Naive thymus-derived CD8-positive, alpha-beta T cell (primary cell): ENCODE measurements around the gene ACP7. TPM values are rescaled to one million over a fixed set of nuclear protein-coding genes. Genes with fewer than 3 reads are reported as not detected.
"Not testable (repeated sequence)": the region's sequence is repeated elsewhere in the genome, so short reads cannot be mapped to it uniquely, and the experiment has no call there.

Experiments
- ATAC-seq, 2 donors: fragments of 150-1000 bp; cut with Tn5 transposase in 1 of 2; sonication (Bioruptor Pico), chemical (Tn5 transposase) in 1 of 2; 1 replicate in 1 of 2; 2 replicates in 1 of 2; pipeline ENCODE4 v1.10.0; 2021; ENCODE audit warnings: mild to moderate bottlenecking in 2 of 2, moderate library complexity in 2 of 2
- POLR2A ChIA-PET: fragments of 350-600 bp; sonication (Branson Sonifier 250); formaldehyde crosslinking; loops from one replicate; lab custom pipeline; 2021; ENCODE audit warnings: antibody characterized with exemption; lab: Charles Lee
- DNase-seq, 10 donors: peaks; one replicate each; pipeline versions ENCODE4 v3.0.0 to v3.0.0-alpha.2; 2020 to 2022
- H3K27ac Mint-ChIP-seq, 10 donors: one replicate each; pipeline ENCODE4 v1.8.0; 2020 to 2022; ENCODE audit warnings: mild to moderate bottlenecking in 10 of 10, mixed read lengths in 10 of 10, moderate library complexity in 4 of 10, inconsistent platforms in 1 of 10
- H3K27me3 Mint-ChIP-seq, 5 donors: one replicate each; pipeline ENCODE4 v1.8.0; 2021 to 2022; ENCODE audit warnings: mixed read lengths in 5 of 5
- H3K36me3 Mint-ChIP-seq, 3 donors: one replicate each; pipeline ENCODE4 v1.8.0; 2020 to 2022; ENCODE audit warnings: mixed read lengths in 3 of 3, mild to moderate bottlenecking in 2 of 3, inconsistent platforms in 1 of 3
- H3K4me1 Mint-ChIP-seq, 4 donors: one replicate each; pipeline ENCODE4 v1.8.0; 2021 to 2022; ENCODE audit warnings: mixed read lengths in 4 of 4
- H3K4me3 Mint-ChIP-seq, 10 donors: one replicate each; pipeline ENCODE4 v1.8.0; 2020 to 2022; ENCODE audit warnings: mild to moderate bottlenecking in 10 of 10, mixed read lengths in 10 of 10, moderate library complexity in 6 of 10, inconsistent platforms in 1 of 10
- H3K9me3 Mint-ChIP-seq, 9 donors: one replicate each; pipeline ENCODE4 v1.8.0; 2020 to 2022; ENCODE audit warnings: mixed read lengths in 9 of 9, mild to moderate bottlenecking in 3 of 9, inconsistent platforms in 1 of 9, moderate library complexity in 1 of 9
- polyA plus RNA-seq, 3 donors: library from polyadenylated mRNA; unstranded; fragments of 300-500 nt; fragmentation: Illumina TruSeq; gene quantifications; one replicate each; pipeline ENCODE4 v1.2.3, GENCODE V29; 2021
- total RNA-seq, 8 experiments: library from RNA in 2 of 8; stranded (reverse) in 2 of 8; gene quantifications; one replicate each; pipeline ENCODE4 v1.2.3 and lab custom pipeline; 2021 to 2026

The ACP7 gene
- total and polyA plus RNA-seq, 5 experiments from 2014 or later: not detected

DNA sequence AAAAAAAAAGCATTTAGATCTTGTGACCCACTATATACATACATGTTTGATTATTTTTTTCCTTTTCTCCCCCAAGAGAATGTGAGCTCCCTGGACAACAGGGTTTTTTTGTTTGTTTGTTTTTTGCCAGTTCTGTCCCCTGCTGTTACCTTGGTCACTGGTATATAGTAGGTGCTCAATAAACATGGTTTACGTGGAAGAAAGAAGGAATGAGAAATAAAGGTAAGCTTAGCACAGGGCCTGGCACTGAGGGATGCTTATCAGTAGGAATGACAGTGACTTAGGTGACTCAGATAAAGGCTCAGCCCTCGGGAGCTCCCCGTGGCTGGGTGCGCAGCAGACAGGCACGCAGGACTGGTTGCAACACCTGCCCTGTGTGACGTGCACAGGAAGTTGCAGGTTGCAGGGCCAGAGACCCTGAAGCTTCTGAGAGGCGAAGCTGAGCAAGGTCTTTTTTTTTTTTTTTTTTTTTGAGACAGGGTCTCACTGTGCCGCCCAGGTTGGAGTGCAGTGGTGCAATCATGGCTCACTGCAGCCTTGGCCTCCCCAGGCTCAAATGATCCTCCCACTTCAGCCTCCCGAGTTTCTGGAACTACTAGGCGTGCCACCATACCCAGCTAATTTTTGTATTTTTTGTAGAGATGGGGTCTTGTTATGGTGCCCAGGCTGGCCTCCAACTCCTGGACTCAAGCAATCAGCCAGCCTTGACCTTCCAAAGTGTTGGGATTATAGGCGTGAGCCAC is 31.1 kb downstream of the ACP7 start:
- H3K27me3 Mint-ChIP-seq: peaks cover 0 to 2% (median 0%) of the 10 kb centered on the region in 5 donors
- no peaks in the 10 kb centered on the region for H3K9me3 Mint-ChIP-seq
- ATAC-seq: no peak
- H3K4me1 Mint-ChIP-seq: peaks cover 2 to 7% (median 4%) of the 10 kb centered on the region in 4 donors
- no peaks in the 10 kb centered on the region for H3K36me3 Mint-ChIP-seq
- no peak overlapping the region for H3K4me3 Mint-ChIP-seq
- no peak for DNase-seq
- POLR2A ChIA-PET: interaction anchor here (0.6 to 0.7 kb wide), 3 partner anchors 31 to 326 kb away, joined by 3 to 7 read pairs (median 4); partner anchors contain the start of gene ACP7
- no peak overlapping the region for H3K27ac Mint-ChIP-seq

DNA sequence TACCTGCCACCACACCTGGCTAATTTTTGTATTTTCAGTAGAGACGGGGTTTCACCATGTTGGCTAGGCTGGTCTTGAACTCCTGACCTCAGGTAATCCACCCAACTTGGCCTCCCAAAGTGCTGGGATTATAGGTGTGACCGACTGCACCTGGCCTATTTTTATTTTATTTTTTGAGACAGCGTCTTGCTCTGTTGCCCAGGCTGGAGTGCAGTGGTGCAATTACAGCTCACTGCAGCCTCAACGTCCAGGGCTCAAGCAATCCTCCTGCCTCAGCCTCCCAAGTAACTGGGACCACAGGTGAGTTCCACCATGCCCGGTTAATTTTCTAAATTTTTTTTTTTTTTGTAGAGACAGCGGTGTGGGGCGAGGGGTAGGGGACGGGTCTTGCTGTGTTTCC is 32.9 kb downstream of the ACP7 start:
- POLR2A ChIA-PET, H3K9me3 Mint-ChIP-seq, DNase-seq, H3K36me3 Mint-ChIP-seq, H3K4me1 Mint-ChIP-seq, H3K27me3 Mint-ChIP-seq, H3K27ac Mint-ChIP-seq, ATAC-seq, H3K4me3 Mint-ChIP-seq: not testable (repeated sequence)

DNA sequence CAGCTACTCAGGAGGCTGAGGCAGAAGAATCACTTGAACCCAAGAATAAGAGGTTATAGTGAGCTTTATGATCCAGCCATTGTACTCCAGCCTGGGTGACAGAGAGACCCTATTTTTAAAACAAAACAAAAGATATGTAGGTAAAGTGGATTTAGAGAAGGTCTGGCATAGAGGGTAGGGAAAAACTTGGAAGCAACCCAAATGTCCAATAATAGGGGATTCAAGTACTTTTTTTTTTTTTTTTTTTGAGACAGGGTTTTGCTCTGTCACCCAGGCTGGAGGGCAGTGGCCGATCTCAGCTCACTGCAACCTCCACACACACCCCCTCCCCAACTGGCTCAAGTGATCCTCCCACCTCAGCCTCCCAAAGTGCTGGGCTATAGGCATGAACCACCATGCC is 35.7 kb downstream of the ACP7 start:
- DNase-seq (no peak), ATAC-seq (no peak)
- H3K27me3 Mint-ChIP-seq: peaks cover 0 to 4% (median 0%) of the 10 kb centered on the region in 5 donors
- no peak overlapping the region for H3K4me3 Mint-ChIP-seq
- no peaks in the 10 kb centered on the region for H3K36me3 Mint-ChIP-seq
- H3K4me1 Mint-ChIP-seq: peaks cover 7 to 18% (median 13%) of the 10 kb centered on the region in 4 donors
- H3K9me3 Mint-ChIP-seq: no peaks in the 10 kb centered on the region
- H3K27ac Mint-ChIP-seq: no peak overlapping the region
- POLR2A ChIA-PET: interaction anchor here (0.7 kb wide), 1 partner anchor 1210 kb away, joined by 4 read pairs; no protein-coding TSS in a partner anchor

DNA sequence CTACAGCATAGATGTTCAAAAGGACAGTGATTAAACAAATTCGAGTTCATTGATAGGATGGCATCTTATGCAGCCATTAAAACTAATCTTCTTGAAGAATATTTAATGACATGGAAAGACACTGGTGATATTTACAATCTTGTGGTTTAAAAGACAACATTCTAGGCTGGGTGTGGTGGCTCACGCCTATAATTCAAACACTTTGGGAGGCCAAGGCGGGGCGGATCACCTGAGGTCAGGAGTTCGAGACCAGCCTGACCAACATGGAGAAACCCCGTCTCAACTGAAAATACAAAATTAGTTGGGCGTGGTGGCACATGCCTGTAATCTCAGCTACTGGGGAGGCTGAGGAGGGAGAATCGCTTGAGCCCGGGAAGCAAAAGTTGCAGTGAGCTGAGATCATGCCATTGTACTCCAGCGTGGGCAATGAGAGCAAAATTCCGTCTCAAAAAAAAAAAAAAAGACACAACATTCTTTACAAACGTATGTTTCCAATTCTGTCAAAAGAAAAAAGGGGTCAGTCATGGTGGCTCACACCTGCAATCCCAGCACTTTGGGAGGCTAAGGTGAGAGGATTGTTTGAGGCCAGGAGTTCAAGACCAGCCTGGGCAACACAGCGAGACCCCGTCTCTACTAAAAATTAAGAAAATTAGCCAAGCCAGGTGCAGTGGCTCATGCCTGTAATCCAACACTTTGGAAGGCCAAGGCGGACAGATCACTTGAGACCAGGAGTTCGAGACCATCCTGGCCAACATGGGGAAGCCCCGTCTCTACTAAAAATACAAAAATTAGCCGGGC is 39.0 kb downstream of the ACP7 start:
- POLR2A ChIA-PET: interaction anchor here (0.6 to 2.0 kb wide), 4 partner anchors 12 to 213 kb away, joined by 3 to 12 read pairs (median 4); partner anchors contain the start of gene GMFG

DNA sequence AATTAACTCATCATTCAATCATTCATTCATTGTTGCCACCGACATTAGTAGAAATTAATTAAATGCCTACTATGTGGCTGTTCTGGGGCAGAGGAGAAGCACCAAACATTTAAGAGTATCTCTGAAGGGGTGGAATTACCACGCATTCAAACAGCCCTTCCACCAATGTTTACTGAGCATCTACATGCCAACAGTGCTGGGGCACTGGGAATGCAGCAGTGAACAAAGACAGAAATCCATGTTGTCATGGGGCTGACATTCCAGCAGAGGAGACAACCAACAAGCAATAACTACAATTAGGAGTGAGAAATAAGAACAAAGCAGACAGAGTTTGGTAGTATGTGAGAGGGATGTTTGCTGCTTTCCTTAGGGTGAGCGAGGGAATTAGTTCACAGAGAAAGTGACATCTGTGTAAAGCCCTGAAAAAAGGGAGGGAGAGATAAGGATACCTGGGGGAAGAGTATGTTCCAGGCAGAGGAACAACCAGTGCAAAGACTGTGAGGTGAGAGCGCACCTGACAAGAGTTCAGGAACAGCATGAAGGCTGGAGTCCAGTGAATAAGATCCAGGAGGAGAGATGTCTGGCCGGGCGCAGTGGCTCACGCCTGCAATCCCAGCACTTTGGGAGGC is 40.1 kb downstream of the ACP7 start:
- ATAC-seq (no peak), DNase-seq (no peak)
- Mint-ChIP-seq H3K36me3 (peaks cover 0 to 2% (median 0%) of the 10 kb centered on the region in 3 donors), H3K27ac (peak overlapping the region; percentile 7 to 91 (median 71)), H3K4me1 (peaks cover 17 to 53% (median 46%) of the 10 kb centered on the region in 4 donors), H3K9me3 (no peaks in the 10 kb centered on the region), H3K4me3 (peak overlapping the region; percentile 55 to 98 (median 76)), H3K27me3 (peaks cover 0 to 4% (median 1%) of the 10 kb centered on the region in 5 donors)
- POLR2A ChIA-PET: interaction anchor here (0.7 kb wide), 1 partner anchor 212 kb away, joined by 3 read pairs; the partner anchor contains the start of gene GMFG

More for the DNA sequence above, 39.0 kb downstream of the ACP7 start:
- H3K27me3 Mint-ChIP-seq: peaks cover 0 to 4% (median 1%) of the 10 kb centered on the region in 5 donors
- H3K27ac Mint-ChIP-seq: peak overlapping the region in 1 of 10 donors; percentile 27
- no peak for DNase-seq
- no peaks in the 10 kb centered on the region for H3K9me3 Mint-ChIP-seq
- H3K4me1 Mint-ChIP-seq: peaks cover 14 to 46% (median 40%) of the 10 kb centered on the region in 4 donors
- H3K4me3 Mint-ChIP-seq: peak overlapping the region in 3 of 10 donors; percentile 2 to 57 (median 48)
- no peak for ATAC-seq
- H3K36me3 Mint-ChIP-seq: no peaks in the 10 kb centered on the region

DNA sequence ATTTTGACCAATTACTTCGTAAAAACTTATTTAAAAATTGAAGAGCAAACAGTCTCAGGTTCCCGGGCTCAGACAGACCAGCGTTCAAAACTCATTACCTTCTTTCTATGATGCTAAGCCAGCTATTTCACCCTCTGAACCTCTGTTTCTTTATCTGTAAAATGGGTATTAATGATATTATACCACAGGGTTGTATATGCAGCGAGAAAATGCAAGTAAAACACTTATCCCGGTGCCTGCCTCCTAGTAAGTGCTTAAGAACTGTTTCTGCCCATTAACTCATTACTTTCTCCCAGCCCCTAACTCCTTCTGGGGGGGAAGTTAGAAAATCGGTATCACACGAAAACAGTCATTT is 41.0 kb downstream of the ACP7 start:
- Mint-ChIP-seq H3K36me3 (peaks cover 0 to 2% (median 0%) of the 10 kb centered on the region in 3 donors), H3K4me1 (peaks cover 20 to 60% (median 50%) of the 10 kb centered on the region in 4 donors), H3K4me3 (peak overlapping the region; percentile 93 to 99 (median 98)), H3K27me3 (peaks cover 0 to 3% (median 1%) of the 10 kb centered on the region in 5 donors), H3K9me3 (no peaks in the 10 kb centered on the region), H3K27ac (peak overlapping the region; percentile 95 to 100 (median 98))
- POLR2A ChIA-PET: interaction anchor here (0.5 to 1.0 kb wide), 3 partner anchors 210 to 341 kb away, joined by 3 to 4 read pairs (median 3); partner anchors contain the start of genes GMFG and RPS16
- DNase-seq (no peak), ATAC-seq (no peak)

DNA sequence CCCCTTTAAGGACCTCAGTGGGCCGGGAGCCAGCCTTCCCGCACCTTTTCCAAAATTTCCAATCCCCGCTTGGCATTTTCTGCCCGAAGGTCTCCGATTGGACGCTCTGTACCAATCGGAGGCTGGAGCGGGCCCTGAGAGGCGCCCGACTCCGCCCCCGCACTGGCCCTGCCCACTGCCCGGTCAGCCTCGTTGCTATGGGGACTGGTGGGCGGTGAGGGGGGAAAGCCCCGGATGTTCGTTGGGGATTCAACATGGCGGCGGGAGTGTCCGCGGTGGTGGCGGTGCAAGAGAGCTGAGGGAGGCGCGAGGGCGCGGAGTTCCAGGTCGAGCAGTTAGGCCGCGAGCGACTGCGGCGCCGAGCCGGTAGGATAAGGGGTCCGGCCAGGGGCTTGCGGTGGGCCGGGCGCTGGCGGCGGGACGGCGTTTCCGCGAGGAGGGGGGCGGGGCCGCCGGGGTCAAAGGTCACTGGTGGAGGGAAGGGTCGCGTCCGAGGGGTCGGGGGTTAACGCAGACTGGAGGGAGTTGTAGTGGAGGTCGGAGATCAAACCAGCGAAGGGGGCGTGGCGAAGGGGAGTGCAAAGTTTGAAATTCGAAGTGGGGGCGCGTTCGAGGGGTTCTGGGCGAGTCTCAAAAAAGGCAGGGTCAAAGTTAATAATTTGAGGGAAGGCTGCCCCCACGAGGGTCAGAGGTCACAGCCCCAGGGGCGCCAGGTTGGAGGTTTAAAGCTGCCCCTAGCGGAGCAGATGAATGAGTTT is 41.6 kb downstream of the ACP7 start, which contains the start of gene PAK4:
TSS of gene PAK4 (plus strand) at position 233 of the 758 bp plus-strand sequence. CDS start 43,768 bp downstream, outside the sequence.
- ATAC-seq (peak; percentile 94 to 96), DNase-seq (peak; percentile 88 to 97 (median 93))
- H3K4me1 Mint-ChIP-seq: peaks cover 25 to 66% (median 53%) of the 10 kb centered on the region in 4 donors
- peak within 1 kb of the TSS; percentile 93 to 99 (median 98) for H3K4me3 Mint-ChIP-seq
- H3K27ac Mint-ChIP-seq: peak within 1 kb of the TSS; percentile 95 to 100 (median 98)
- POLR2A ChIA-PET: interaction anchor here (0.5 to 1.0 kb wide), 7 partner anchors 24 to 342 kb away, joined by 3 to 5 read pairs (median 3); partner anchors contain the start of genes GMFG and RPS16
- no peaks in the 10 kb centered on the region for H3K9me3 Mint-ChIP-seq
- peaks cover 0 to 3% (median 1%) of the 10 kb centered on the region in 5 donors for H3K27me3 Mint-ChIP-seq
- H3K36me3 Mint-ChIP-seq: peaks cover 0 to 5% (median 0%) of the 10 kb centered on the region in 3 donors

DNA sequence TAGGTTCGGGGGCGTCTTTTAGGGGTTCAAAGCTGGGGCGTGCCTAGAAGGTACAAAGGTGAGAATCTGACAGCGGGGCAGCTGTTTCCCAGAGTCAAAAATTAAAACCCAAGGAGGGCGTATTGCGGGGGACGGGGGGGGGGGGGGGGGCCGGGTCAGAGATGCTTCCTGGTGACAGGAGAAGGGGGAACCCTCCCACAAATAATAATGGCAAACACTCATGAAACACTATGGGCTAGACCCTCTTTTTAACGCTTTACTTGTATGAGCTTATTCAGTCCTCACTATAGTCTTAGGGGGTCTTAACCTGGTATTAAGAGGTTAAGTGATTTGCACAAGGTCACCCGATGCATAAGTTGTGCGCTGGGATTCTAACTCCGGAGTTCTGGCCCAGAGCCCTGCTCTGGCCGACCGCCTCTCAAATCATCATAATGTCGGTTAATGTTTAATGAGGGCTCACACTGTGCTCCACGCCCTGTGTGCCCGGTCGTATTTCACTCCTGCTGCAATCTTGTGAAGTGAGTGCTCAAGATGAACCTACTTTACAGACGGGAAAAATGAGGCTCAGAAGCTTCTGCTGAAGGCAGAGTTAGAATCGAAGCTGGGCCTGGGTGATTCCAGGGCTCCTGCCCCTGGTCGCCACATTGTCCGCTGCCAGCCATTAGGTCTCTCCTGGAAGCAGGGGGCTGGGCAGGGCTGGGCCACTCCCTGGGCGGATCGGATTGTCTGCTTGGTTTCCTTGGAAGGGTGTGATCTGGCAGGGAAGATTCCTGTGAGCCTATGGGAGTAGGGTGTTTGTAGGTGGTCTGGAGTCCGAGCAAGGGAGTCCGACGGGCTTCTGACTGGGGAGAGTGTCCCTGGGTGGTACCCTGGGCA is 42.4 kb downstream of the ACP7 start:
- H3K4me3 Mint-ChIP-seq: peak overlapping the region; percentile 93 to 99 (median 98)
- H3K27ac Mint-ChIP-seq: peak overlapping the region; percentile 95 to 100 (median 98)
- POLR2A ChIA-PET: interaction anchor here (0.5 to 1.0 kb wide), 5 partner anchors 25 to 209 kb away, joined by 3 to 5 read pairs (median 4); partner anchors contain the start of gene GMFG
- peak in 2 of 10 donors; percentile 9 to 30 for DNase-seq
- peaks cover 0 to 5% (median 0%) of the 10 kb centered on the region in 3 donors for H3K36me3 Mint-ChIP-seq
- peaks cover 0 to 2% (median 0%) of the 10 kb centered on the region in 5 donors for H3K27me3 Mint-ChIP-seq
- H3K9me3 Mint-ChIP-seq: no peaks in the 10 kb centered on the region
- ATAC-seq: peak; percentile 7 to 15
- peaks cover 27 to 74% (median 59%) of the 10 kb centered on the region in 4 donors for H3K4me1 Mint-ChIP-seq

DNA sequence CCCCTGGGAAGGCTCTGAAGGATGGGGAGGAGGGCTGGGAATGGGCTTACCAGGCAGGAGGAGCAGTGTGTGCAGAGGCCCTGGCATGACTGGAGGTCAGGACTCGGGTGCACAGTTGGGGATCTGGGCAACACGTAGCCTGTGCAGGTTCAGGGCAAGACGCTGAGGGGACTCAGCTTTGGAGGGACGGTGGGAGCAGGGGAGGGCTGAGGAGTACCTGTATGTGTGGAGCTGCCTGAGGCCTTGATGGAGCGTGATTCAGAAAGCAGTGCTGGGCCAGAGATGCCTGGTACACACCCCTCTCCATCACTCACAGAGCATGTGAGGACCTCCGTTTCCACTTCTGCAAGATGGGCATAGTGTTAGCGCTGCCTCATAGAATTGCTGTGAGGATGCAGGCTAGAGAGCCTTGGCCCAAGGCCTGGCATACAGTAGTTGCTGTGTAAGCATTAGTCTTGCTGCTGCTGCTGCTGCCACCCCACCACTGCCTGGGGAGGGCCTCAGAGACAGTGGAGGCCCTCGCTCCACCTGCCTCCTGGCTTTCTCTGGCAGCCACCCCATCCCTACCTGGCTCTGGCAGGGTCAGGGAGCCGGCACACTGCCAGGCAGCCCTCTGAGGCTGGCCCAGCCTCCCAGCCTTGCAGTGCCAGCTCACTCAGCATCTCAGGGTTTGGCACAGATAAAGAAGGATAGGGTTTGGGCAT is 43.8 kb downstream of the ACP7 start:
- POLR2A ChIA-PET: interaction anchor here (1.0 kb wide), 1 partner anchor 171 kb away, joined by 4 read pairs; no protein-coding TSS in a partner anchor
- no peak for ATAC-seq
- Mint-ChIP-seq H3K27me3 (peaks cover 0 to 2% (median 0%) of the 10 kb centered on the region in 5 donors), H3K4me3 (peak overlapping the region in 3 of 10 donors; percentile 23 to 98 (median 45)), H3K36me3 (peaks cover 0 to 5% (median 0%) of the 10 kb centered on the region in 3 donors), H3K9me3 (no peaks in the 10 kb centered on the region), H3K27ac (peak overlapping the region in 9 of 10 donors; percentile 63 to 99 (median 92)), H3K4me1 (peaks cover 35 to 78% (median 64%) of the 10 kb centered on the region in 4 donors)
- no peak for DNase-seq
